Measurements from ENCODE around the gene PRKG1. TPM values are rescaled to one million over a fixed set of nuclear protein-coding genes. Genes with fewer than 3 reads are reported as not detected.

The PRKG1 gene
- total and polyA plus RNA-seq, 2 donors from 2014 or later, result 3.6 to 14.8 TPM

GRCh38 chr10:51095444-51095843, 21.2 kb downstream of the PRKG1 start:
- no peaks in the 10 kb centered on the region for H3K27me3 ChIP-seq (ENCODE audit: control insufficient read depth, insufficient read depth, low read length)
- no peak overlapping the region for H3K27ac ChIP-seq (ENCODE audit: low read depth in 2 of 2, low read length in 2 of 2)
- DNase-seq, result no peak
- FAIRE-seq, result no peak
- no peak for TF ChIP-seq CTCF (IDR thresholded peaks at IDR 0.05; ENCODE audit: borderline replicate concordance, extremely low read depth, insufficient read depth)
- no peaks in the 10 kb centered on the region for H3K9me3 ChIP-seq (ENCODE audit: control insufficient read depth in 2 of 3, insufficient read depth in 1 of 3, low read length in 3 of 3)
- no peaks in the 10 kb centered on the region for H3K4me1 ChIP-seq (ENCODE audit: control insufficient read depth in 2 of 3, insufficient read depth in 2 of 3, low read depth in 1 of 3, low read length in 3 of 3)
- no peak overlapping the region for H3K4me3 ChIP-seq (ENCODE audit: low read length in 3 of 3)
- H3K36me3 ChIP-seq (ENCODE audit: control insufficient read depth in 2 of 3, insufficient read depth in 3 of 3, low read length in 3 of 3), result no peaks in the 10 kb centered on the region
- H3K9ac ChIP-seq (ENCODE audit: low read length in 3 of 3), result no peak overlapping the region
- intact Hi-C loops (cut with DNase I), result no loop called here

GRCh38 chr10:51097546-51097945, 23.3 kb downstream of the PRKG1 start:
- no peak for FAIRE-seq
- intact Hi-C loops (cut with DNase I), result no loop called here

GRCh38 chr10:51100221-51100620, 25.9 kb downstream of the PRKG1 start:
- FAIRE-seq (no peak), DNase-seq (no peak)
- no peak for TF ChIP-seq CTCF (IDR thresholded peaks at IDR 0.05; ENCODE audit: borderline replicate concordance, extremely low read depth, insufficient read depth)
- no peak overlapping the region for H3K9ac ChIP-seq (ENCODE audit: low read length in 3 of 3)
- H3K27ac ChIP-seq (ENCODE audit: low read depth in 2 of 2, low read length in 2 of 2), result no peak overlapping the region
- no peaks in the 10 kb centered on the region for H3K27me3 ChIP-seq (ENCODE audit: control insufficient read depth, insufficient read depth, low read length)
- intact Hi-C loops (cut with DNase I), result no loop called here
- H3K4me1 ChIP-seq (ENCODE audit: control insufficient read depth in 2 of 3, insufficient read depth in 2 of 3, low read depth in 1 of 3, low read length in 3 of 3), result no peaks in the 10 kb centered on the region
- no peak overlapping the region for H3K4me3 ChIP-seq (ENCODE audit: low read length in 3 of 3)
- no peaks in the 10 kb centered on the region for H3K36me3 ChIP-seq (ENCODE audit: control insufficient read depth in 2 of 3, insufficient read depth in 3 of 3, low read length in 3 of 3)
- H3K9me3 ChIP-seq (ENCODE audit: control insufficient read depth in 2 of 3, insufficient read depth in 1 of 3, low read length in 3 of 3), result no peaks in the 10 kb centered on the region

More at GRCh38 chr10:51097546-51097945, 23.3 kb downstream of the PRKG1 start:
- Histone ChIP-seq H3K9me3 (ENCODE audit: control insufficient read depth in 2 of 3, insufficient read depth in 1 of 3, low read length in 3 of 3) (no peaks in the 10 kb centered on the region), H3K27me3 (ENCODE audit: control insufficient read depth, insufficient read depth, low read length) (no peaks in the 10 kb centered on the region), H3K27ac (ENCODE audit: low read depth in 2 of 2, low read length in 2 of 2) (no peak overlapping the region), H3K4me1 (ENCODE audit: control insufficient read depth in 2 of 3, insufficient read depth in 2 of 3, low read depth in 1 of 3, low read length in 3 of 3) (no peaks in the 10 kb centered on the region), H3K9ac (ENCODE audit: low read length in 3 of 3) (no peak overlapping the region), H3K36me3 (ENCODE audit: control insufficient read depth in 2 of 3, insufficient read depth in 3 of 3, low read length in 3 of 3) (no peaks in the 10 kb centered on the region), H3K4me3 (ENCODE audit: low read length in 3 of 3) (no peak overlapping the region)
- TF ChIP-seq CTCF (IDR thresholded peaks at IDR 0.05; ENCODE audit: borderline replicate concordance, extremely low read depth, insufficient read depth), result no peak
- DNase-seq, result no peak

- intact Hi-C loops (cut with DNase I), result no loop called here
- no peak for TF ChIP-seq CTCF (IDR thresholded peaks at IDR 0.05; ENCODE audit: borderline replicate concordance, extremely low read depth, insufficient read depth)
- Histone ChIP-seq H3K36me3 (ENCODE audit: control insufficient read depth in 2 of 3, insufficient read depth in 3 of 3, low read length in 3 of 3) (no peaks in the 10 kb centered on the region), H3K4me1 (ENCODE audit: control insufficient read depth in 2 of 3, insufficient read depth in 2 of 3, low read depth in 1 of 3, low read length in 3 of 3) (no peaks in the 10 kb centered on the region), H3K4me3 (ENCODE audit: low read length in 3 of 3) (no peak overlapping the region), H3K27me3 (ENCODE audit: control insufficient read depth, insufficient read depth, low read length) (no peaks in the 10 kb centered on the region), H3K9ac (ENCODE audit: low read length in 3 of 3) (no peak overlapping the region), H3K27ac (ENCODE audit: low read depth in 2 of 2, low read length in 2 of 2) (no peak overlapping the region), H3K9me3 (ENCODE audit: control insufficient read depth in 2 of 3, insufficient read depth in 1 of 3, low read length in 3 of 3) (no peaks in the 10 kb centered on the region)
- no peak for DNase-seq
- FAIRE-seq, result no peak
Observed at GRCh38 chr10:51103554-51104217, 29.4 kb downstream of the PRKG1 start.
